ENCODE data around the gene TULP4. TPM values are rescaled to one million over a fixed set of nuclear protein-coding genes. Genes with fewer than 3 reads are reported as not detected.

TULP4 gene
- total RNA-seq, 2 donors from 2014 or later: 61.9 to 72.0 TPM

DNA sequence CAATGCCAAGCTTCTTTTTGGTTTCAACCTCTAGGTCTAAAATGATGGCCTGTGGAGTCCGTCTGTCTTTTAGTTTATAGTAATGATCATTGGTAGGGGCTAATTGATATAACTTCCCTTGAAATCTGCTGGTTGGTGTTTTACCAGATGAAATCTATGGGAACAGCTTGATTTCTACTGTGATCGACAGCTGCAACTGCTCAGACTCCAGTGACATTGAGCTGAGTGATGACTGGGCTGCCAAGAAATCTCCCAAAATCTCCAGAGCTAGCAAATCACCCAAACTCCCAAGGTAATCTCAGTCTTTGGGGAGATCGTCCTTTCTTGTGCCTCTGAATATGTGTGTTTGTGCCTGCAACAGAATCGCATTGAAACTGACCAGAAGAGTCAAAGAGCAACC, 177.2 kb downstream of the TULP4 start:
- ATAC-seq: no peak
- Mint-ChIP-seq H3K4me3 (no peak overlapping the region), H3K27me3 (no peaks in the 10 kb centered on the region), H3K36me3 (ENCODE audit: low read depth) (peaks cover 13% of the 10 kb centered on the region), H3K27ac (no peak overlapping the region), H3K4me1 (peaks cover 10% of the 10 kb centered on the region)
- DNase-seq: no peak
- H3K9me3 ChIP-seq (ENCODE audit: control insufficient read depth, low read length, poor library complexity, severe bottlenecking): no peaks in the 10 kb centered on the region

DNA sequence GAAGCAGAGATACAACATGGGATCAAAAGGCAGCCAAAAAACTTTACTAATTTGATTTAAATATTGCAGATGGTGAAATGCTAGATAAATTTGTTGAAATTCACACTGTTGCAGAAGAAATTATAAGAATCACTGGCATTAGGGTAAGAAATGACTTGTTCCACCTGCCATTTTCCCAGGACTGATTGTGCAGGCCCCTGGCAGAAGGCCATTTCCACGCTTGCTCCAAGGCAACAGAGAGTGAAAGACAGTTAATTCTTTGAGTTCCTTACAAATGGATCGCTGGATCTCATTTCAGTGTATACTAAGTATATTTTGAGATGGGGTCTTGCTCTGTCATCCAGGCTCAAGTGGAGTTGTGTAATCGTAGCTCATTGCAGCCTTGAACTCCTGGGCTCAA, 180.6 kb downstream of the TULP4 start:
- ATAC-seq: no peak
- H3K27ac Mint-ChIP-seq: no peak overlapping the region
- H3K4me3 Mint-ChIP-seq: no peak overlapping the region
- H3K9me3 ChIP-seq (ENCODE audit: control insufficient read depth, low read length, poor library complexity, severe bottlenecking): no peaks in the 10 kb centered on the region
- H3K36me3 Mint-ChIP-seq (ENCODE audit: low read depth): peaks cover 7% of the 10 kb centered on the region
- H3K27me3 Mint-ChIP-seq: no peaks in the 10 kb centered on the region
- DNase-seq: no peak
- H3K4me1 Mint-ChIP-seq: peaks cover 6% of the 10 kb centered on the region

DNA sequence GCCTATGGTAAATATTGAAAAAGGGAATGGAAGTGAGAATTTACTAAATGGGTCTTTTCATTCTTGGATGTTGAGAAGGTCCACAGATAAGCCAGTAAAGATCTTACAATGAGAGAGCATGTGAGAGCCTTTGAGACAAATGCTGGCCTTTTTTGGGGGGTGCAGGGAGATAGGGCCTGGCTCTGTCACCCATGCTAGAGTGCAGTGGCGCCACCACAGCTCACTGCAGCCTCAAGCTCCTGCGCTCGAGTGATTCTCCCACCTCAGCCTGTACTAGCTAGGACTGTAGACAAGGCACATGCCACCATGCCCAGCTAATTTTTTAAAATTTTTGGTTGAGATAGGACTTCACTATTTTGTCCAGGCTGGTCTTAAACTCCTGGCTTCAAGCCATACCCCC, 184.4 kb downstream of the TULP4 start:
- H3K27ac Mint-ChIP-seq: no peak overlapping the region
- H3K36me3 Mint-ChIP-seq (ENCODE audit: low read depth): peaks cover 7% of the 10 kb centered on the region
- H3K27me3 Mint-ChIP-seq: no peaks in the 10 kb centered on the region
- no peaks in the 10 kb centered on the region for H3K9me3 ChIP-seq (ENCODE audit: control insufficient read depth, low read length, poor library complexity, severe bottlenecking)
- H3K4me1 Mint-ChIP-seq: peaks cover 6% of the 10 kb centered on the region
- H3K4me3 Mint-ChIP-seq: no peak overlapping the region
- DNase-seq: no peak
- ATAC-seq: no peak

DNA sequence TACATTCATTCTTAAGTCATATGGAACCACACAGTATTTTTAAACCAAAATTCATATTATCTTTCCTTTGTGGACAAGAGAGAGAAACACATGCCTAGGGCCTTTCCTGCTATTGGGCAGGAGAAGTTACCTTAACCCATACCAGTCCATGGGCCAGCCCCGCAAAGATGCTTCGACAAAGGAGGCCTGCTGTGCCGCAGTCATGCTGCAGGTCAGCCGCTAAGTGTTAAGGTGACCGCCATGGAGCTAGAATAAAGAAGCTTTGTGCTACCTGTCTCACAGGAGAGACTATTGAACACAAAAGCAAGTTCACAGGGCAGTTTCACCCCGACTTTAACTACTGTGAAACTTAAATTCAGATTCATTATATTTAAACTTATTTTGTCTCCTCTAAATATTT, 185.4 kb downstream of the TULP4 start:
- Mint-ChIP-seq H3K27me3 (no peaks in the 10 kb centered on the region), H3K36me3 (ENCODE audit: low read depth) (peaks cover 7% of the 10 kb centered on the region)
- no peak for ATAC-seq

DNA sequence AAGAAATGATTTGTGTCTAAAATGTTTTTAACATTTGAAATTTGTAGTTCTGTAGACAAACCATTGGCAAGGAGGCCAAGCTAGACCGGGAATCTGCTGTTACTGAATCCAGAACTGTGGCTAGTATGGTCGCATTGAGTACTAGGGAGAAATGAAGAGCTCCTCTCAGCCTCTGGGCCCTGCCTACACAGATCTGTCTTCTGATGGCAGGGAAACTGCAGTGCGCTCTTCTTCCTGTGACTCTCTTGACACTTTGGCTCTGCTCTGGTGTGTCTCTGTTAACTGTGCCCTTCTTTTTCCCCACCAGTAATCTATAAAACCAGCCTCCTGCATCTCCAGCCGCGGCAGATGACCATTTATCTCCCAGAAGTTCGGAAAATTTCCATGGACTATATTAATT, 186.1 kb downstream of the TULP4 start:
- ATAC-seq (no peak), DNase-seq (no peak)
- Mint-ChIP-seq H3K4me3 (no peak overlapping the region), H3K27me3 (no peaks in the 10 kb centered on the region), H3K27ac (peak overlapping the region; percentile 53), H3K36me3 (ENCODE audit: low read depth) (peaks cover 7% of the 10 kb centered on the region), H3K4me1 (peaks cover 3% of the 10 kb centered on the region)
- H3K9me3 ChIP-seq (ENCODE audit: control insufficient read depth, low read length, poor library complexity, severe bottlenecking): no peaks in the 10 kb centered on the region

More for the DNA sequence above, 185.4 kb downstream of the TULP4 start:
- Mint-ChIP-seq H3K27ac (peak overlapping the region; percentile 53), H3K4me3 (no peak overlapping the region), H3K4me1 (peaks cover 3% of the 10 kb centered on the region)
- DNase-seq: no peak
- no peaks in the 10 kb centered on the region for H3K9me3 ChIP-seq (ENCODE audit: control insufficient read depth, low read length, poor library complexity, severe bottlenecking)

DNA sequence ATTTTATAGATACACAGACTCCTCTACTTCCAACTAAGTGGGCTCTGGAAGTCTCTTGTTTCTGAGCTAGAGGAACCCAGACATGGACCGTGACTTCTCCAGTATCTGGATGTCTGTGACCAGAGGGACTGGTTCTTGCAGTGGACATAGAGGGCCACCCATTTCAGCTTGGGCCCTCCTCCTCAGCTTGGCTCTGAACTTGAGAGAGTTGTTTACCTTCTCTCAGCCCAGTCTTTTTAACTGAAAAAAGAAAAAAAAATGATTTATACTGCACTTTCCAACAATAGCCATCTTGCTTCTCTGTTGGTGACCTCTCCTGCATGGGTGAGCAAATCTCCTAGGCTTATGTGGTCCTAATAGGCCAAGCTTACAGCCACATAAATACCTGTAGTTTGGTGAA, 187.3 kb downstream of the TULP4 start:
- no peaks in the 10 kb centered on the region for H3K9me3 ChIP-seq (ENCODE audit: control insufficient read depth, low read length, poor library complexity, severe bottlenecking)
- DNase-seq (no peak), ATAC-seq (no peak)
- H3K4me3 Mint-ChIP-seq: no peak overlapping the region
- H3K36me3 Mint-ChIP-seq (ENCODE audit: low read depth): peaks cover 6% of the 10 kb centered on the region
- H3K27ac Mint-ChIP-seq: peak overlapping the region; percentile 37
- H3K27me3 Mint-ChIP-seq: no peaks in the 10 kb centered on the region
- H3K4me1 Mint-ChIP-seq: no peaks in the 10 kb centered on the region

DNA sequence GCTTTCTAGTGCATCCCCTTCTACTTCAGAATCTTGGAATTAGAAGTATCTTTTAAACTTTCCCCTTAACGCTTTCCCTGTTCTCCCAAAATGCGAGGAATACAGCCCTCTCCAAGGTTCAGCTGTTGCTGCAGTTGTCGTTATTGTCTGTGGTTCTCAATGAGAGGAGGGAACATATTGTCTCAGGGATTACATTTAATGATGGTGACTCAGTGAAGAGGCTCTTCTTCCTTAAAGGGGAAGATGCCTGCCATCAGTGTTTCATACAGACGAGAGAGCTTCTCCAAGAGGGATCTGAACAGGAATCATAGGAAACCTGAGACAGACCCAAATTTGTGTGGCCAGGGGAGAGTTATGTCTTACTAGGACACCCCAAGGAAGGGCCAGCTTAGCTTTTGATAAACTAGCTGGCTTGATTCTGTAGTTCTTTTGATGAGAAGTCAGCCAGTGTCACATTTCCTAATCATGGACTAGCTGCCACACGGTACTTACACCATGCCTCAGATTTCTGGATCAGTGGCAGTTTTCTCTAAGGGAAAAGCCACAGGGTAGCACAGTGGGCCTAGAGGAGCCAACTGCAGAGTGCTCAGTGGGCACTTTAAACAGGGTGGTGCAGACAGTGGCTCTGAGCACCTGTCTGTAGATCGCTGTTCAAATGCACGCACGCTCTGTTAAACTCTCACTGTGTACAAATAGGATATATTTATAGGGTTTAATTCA, 187.9 kb downstream of the TULP4 start:
- no peak overlapping the region for H3K27ac Mint-ChIP-seq
- peaks cover 10% of the 10 kb centered on the region for H3K36me3 Mint-ChIP-seq (ENCODE audit: low read depth)
- ATAC-seq (no peak), DNase-seq (no peak)
- no peak overlapping the region for H3K4me3 Mint-ChIP-seq
- no peaks in the 10 kb centered on the region for H3K4me1 Mint-ChIP-seq
- H3K9me3 ChIP-seq (ENCODE audit: control insufficient read depth, low read length, poor library complexity, severe bottlenecking): no peaks in the 10 kb centered on the region
- no peaks in the 10 kb centered on the region for H3K27me3 Mint-ChIP-seq

DNA sequence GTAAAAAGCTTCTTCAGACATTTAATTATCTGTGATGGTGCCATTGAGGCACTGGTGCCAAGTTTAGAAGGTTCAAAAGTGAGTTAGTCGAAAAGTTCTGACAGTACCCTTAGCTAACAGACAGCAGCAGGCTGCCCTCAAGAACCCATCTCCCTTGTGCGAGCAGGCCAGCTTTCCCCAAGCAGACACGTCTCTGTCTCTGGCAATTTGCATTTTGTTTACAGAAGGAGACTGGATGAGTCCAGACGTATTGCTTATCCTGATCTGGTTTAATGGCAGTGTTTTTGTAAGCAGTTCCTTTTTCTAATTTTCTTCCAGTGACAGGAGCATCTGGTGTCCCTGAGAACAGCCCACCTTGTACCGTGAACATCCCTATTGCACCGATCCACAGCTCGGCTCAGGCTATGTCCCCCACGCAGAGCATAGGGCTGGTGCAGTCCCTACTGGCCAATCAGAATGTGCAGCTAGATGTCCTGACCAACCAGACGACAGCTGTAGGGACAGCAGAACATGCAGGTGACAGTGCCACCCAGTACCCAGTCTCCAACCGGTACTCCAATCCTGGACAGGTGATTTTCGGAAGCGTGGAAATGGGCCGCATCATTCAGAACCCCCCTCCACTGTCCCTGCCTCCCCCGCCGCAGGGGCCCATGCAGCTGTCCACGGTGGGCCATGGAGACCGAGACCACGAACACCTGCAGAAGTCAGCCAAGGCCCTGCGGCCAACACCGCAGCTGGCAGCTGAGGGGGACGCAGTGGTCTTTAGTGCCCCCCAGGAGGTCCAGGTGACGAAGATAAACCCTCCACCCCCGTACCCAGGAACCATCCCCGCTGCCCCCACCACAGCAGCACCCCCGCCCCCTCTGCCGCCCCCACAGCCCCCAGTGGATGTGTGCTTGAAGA, 189.3 kb downstream of the TULP4 start:
- H3K9me3 ChIP-seq (ENCODE audit: control insufficient read depth, low read length, poor library complexity, severe bottlenecking): no peaks in the 10 kb centered on the region
- peaks cover 10% of the 10 kb centered on the region for H3K36me3 Mint-ChIP-seq (ENCODE audit: low read depth)

DNA sequence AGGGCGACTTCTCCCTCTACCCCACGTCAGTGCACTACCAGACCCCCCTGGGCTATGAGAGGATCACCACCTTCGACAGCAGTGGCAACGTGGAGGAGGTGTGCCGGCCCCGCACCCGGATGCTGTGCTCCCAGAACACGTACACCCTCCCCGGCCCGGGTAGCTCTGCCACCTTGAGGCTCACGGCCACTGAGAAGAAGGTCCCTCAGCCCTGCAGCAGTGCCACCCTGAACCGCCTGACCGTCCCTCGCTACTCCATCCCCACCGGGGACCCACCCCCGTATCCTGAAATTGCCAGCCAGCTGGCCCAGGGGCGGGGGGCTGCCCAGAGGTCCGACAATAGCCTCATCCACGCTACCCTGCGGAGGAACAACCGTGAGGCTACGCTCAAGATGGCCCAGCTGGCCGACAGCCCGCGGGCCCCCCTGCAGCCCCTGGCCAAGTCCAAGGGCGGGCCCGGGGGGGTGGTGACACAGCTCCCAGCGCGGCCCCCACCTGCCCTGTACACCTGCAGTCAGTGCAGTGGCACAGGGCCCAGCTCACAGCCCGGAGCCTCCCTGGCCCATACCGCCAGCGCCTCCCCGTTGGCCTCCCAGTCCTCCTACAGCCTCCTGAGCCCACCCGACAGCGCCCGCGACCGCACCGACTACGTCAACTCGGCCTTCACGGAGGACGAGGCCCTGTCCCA, 190.1 kb downstream of the TULP4 start:
- Mint-ChIP-seq H3K27ac (no peak overlapping the region), H3K27me3 (no peaks in the 10 kb centered on the region), H3K36me3 (ENCODE audit: low read depth) (peaks cover 10% of the 10 kb centered on the region), H3K4me1 (no peaks in the 10 kb centered on the region), H3K4me3 (no peak overlapping the region)
- ATAC-seq: no peak
- no peaks in the 10 kb centered on the region for H3K9me3 ChIP-seq (ENCODE audit: control insufficient read depth, low read length, poor library complexity, severe bottlenecking)
- no peak for DNase-seq

More for the DNA sequence above, 189.3 kb downstream of the TULP4 start:
- ATAC-seq (no peak), DNase-seq (no peak)
- H3K27me3 Mint-ChIP-seq: no peaks in the 10 kb centered on the region
- no peak overlapping the region for H3K4me3 Mint-ChIP-seq
- no peak overlapping the region for H3K27ac Mint-ChIP-seq
- H3K4me1 Mint-ChIP-seq: no peaks in the 10 kb centered on the region

DNA sequence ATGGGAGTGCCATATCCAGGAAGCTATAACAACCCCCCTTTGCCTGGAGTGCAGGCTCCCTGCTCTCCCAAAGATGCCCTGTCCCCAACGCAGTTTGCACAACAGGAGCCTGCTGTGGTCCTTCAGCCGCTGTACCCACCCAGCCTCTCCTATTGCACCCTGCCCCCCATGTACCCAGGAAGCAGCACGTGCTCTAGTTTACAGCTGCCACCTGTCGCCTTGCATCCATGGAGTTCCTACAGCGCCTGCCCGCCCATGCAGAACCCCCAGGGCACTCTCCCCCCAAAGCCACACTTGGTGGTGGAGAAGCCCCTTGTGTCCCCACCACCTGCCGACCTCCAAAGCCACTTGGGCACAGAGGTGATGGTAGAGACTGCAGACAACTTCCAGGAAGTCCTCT, 191.0 kb downstream of the TULP4 start:
- peaks cover 10% of the 10 kb centered on the region for H3K36me3 Mint-ChIP-seq (ENCODE audit: low read depth)

DNA sequence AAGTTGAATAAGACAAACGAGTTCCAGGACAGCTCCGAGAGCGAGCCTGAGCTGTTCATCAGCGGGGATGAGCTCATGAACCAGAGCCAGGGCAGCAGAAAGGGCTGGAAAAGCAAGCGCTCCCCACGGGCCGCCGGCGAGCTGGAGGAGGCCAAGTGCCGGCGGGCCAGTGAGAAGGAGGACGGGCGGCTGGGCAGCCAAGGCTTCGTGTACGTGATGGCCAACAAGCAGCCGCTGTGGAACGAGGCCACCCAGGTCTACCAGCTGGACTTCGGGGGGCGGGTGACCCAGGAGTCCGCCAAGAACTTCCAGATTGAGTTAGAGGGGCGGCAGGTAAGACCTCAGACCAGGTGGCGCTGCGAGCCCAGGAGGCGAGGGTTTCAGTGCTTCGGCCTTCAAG, 191.6 kb downstream of the TULP4 start:
- Mint-ChIP-seq H3K36me3 (ENCODE audit: low read depth) (peaks cover 10% of the 10 kb centered on the region), H3K27me3 (no peaks in the 10 kb centered on the region), H3K4me1 (no peaks in the 10 kb centered on the region), H3K27ac (no peak overlapping the region), H3K4me3 (no peak overlapping the region)
- DNase-seq (no peak), ATAC-seq (no peak)
- no peaks in the 10 kb centered on the region for H3K9me3 ChIP-seq (ENCODE audit: control insufficient read depth, low read length, poor library complexity, severe bottlenecking)

More for the DNA sequence above, 191.0 kb downstream of the TULP4 start:
- Mint-ChIP-seq H3K4me3 (no peak overlapping the region), H3K27ac (no peak overlapping the region), H3K4me1 (no peaks in the 10 kb centered on the region), H3K27me3 (no peaks in the 10 kb centered on the region)
- H3K9me3 ChIP-seq (ENCODE audit: control insufficient read depth, low read length, poor library complexity, severe bottlenecking): no peaks in the 10 kb centered on the region
- ATAC-seq (no peak), DNase-seq (no peak)

DNA sequence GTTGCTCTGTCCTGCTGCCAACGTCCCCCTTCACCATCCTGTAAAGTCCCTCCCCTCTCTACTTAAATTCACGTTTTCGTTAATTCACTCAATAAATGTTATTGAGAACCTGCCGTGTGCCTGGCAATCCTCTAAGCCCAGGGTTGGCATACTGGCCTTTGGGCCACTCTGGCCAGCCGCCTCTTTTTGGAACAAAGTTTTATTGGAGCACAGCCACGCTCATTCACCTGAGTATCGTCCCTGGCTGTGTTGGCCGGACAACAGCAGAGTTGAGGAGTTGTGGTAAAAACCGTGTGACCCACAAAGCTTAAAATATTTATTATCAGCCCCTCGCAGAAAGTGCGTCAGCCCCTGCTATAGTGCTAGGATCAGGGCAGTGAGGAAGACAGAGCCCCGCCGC, 192.9 kb downstream of the TULP4 start:
- peaks cover 8% of the 10 kb centered on the region for H3K36me3 Mint-ChIP-seq (ENCODE audit: low read depth)
- no peaks in the 10 kb centered on the region for H3K27me3 Mint-ChIP-seq
- H3K9me3 ChIP-seq (ENCODE audit: control insufficient read depth, low read length, poor library complexity, severe bottlenecking): no peaks in the 10 kb centered on the region
- no peak overlapping the region for H3K27ac Mint-ChIP-seq
- H3K4me3 Mint-ChIP-seq: peak overlapping the region; percentile 64
- no peak for ATAC-seq
- no peaks in the 10 kb centered on the region for H3K4me1 Mint-ChIP-seq
- no peak for DNase-seq

DNA sequence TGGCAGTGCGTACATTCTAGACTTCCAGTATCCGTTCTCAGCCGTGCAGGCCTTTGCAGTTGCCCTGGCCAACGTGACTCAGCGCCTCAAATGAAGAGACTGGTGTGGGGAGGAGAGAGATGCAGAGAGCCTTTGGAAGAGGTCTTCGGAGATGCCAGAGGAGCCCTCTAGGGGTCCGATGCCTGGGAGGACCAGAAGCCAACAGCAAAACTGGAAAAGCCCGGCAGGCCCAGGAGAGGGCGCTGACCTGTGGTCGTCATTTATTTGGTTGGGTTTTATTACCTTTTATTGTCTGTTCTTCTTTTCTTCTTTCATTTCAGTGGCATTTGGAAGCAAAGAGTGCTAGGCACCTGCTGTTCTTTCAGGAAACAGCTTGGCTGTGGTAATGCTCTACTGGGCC, 194.3 kb downstream of the TULP4 start:
- Mint-ChIP-seq H3K27me3 (no peaks in the 10 kb centered on the region), H3K36me3 (ENCODE audit: low read depth) (peaks cover 8% of the 10 kb centered on the region), H3K4me1 (no peaks in the 10 kb centered on the region), H3K4me3 (no peak overlapping the region), H3K27ac (no peak overlapping the region)
- ATAC-seq: no peak
- H3K9me3 ChIP-seq (ENCODE audit: control insufficient read depth, low read length, poor library complexity, severe bottlenecking): no peaks in the 10 kb centered on the region
- no peak for DNase-seq

All from T-helper 17 cell (primary cell).